Fibroblast of skin of left biceps (primary cell): ENCODE measurements around the gene NUDT13.
A peak's percentile ranks its signal among the peaks of the same experiment; 100 is the strongest.

Experiments
- DNase-seq, 2 experiments: peaks; one replicate each; pipeline ENCODE4 v3.0.0-alpha.2; 2013; ENCODE audit warnings: low read depth in 2 of 2

Gene NUDT13

DNA sequence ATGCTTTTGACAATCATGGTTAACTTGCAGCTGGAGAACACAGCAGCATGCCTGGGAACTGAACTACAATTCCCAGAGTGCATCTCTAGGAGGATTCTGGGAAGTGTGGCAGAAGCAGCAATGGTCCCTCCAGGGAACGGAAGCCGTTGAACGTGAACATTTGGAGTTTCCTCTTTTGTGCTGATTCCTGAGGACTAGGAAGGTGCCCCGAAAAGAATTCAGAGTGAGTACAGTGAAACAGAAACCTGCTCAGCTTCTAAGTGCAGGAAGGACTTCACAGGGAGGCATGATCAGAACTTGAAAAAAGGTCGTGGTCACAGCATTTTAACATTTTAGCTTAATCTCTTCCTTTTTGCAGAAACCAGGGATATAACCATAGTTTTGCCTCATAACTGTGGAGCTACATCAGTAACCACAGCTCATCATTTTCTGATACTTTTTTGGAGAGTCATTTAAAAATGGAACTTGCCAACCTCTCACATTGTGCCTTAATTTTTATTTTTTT lies at the start of gene NUDT13:
TSS of gene NUDT13 (plus strand) at position 111 of the 505 bp plus-strand sequence. CDS start 3,911 bp downstream, outside the sequence.
- DNase-seq, result peak; percentile 43 to 51

DNA sequence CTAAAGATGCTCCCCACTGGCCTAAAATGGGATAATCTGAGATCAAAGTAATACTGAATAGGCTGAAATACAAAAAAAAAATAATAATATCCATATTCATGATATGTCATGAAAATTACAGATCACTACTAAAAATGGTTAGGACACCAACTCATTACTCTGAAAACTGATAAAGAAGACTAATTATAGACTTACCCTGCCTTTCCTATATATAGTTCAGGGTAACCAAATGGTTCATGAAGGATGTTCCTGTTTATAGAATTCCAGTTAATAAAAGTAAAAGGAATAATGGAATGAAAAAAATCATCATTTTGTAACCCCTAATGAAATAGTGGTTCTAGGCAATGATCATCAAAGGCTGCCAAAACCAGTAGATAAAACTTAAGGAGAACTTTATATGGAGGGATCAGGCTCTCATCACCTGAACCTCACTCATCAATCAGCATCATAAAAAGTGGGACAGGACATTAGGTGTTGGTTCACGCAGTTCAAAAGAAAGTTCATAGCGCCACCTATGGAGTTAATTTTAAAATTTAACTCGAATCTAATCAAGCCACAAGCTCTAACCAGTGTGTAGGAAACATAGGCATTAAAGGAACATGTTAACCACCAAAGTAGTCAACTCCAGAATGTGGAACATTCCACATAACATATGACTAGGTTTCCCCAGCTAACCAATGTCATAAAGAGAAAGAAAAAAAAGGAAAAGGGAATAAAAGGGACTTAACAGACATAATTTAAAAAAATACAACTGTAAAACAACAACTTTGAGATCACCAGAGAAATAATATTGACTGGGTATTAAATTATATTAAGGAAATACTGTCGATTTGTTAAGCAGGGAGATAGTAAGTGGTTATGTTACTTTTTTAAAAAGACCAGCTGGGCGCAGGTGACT lies 49.3 kb upstream of the NUDT13 start:
- no peak for DNase-seq

DNA sequence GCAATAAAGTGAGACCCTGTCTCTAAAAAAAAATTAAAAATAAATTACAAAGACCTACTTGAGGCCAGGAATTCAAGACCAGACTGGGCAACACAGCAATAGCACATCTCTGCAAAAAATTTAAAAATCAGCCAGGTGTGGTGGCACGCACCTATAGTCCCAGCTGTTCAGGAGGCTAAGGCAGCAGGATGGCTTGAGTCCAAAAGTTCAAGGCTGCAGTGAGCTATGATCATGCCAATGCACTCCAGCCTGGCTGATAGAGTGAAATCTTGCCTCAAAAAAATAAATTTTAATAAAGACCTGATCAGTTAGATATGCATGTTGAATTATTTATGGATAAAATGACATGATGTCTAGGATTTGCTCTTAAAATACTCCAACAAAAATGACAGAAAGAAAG lies 48.5 kb upstream of the NUDT13 start:
- DNase-seq, result no peak

DNA sequence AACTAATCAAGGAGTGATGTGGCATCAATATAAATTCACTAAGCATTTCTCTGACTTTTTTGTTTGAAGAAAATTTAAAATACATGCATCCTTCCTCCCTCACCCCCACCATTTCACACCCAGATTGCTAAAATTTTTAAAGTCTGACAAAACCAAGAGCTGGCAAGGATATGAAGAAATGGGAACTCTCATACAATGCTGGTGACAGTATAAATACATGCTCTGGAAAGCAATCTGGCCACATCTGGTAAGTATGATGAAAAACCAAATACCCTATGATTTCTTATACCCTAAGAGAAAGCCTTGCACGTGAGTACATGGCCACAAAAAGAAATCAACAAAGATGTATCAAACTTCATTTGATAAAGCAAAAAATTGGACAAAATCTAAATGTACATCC lies 44.8 kb upstream of the NUDT13 start:
- DNase-seq, result no peak

DNA sequence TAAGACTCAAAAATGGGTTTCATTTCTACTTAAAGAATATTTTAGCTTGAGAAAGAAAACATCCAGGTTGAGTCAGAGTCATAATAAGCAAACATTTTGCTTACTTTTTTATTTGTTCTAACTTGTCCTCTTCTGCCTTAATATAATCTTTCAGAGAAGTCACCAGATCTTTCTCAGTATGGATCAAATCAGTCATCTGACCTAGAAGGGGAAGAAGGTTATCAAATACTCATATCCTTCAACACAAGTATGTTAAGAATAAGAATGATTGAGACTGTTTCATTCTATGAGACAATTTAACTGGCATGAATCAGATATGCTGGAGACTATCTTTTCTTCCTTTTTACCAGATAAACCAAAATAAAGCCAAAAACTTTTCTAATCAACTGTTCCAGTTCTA lies 36.6 kb upstream of the NUDT13 start:
- DNase-seq, result no peak

DNA sequence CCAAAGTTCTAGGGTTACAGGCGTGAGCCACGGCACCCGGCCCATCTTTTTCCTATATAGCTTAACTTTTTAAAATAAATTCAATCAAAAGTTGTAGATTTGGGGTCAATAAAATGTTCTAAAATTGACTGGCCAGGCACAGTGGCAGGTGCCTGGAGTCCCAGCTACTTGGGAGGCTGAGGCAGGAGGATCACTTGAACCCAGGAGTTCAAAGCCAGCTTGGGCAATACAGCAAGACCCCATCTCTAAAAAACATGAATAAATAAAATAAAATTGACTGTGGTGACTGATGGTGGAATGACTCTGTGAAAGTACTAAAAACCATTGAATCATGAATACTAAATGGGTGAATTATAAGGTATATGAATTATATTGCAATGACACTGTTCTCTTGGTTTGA lies 34.4 kb upstream of the NUDT13 start:
- DNase-seq, result no peak

DNA sequence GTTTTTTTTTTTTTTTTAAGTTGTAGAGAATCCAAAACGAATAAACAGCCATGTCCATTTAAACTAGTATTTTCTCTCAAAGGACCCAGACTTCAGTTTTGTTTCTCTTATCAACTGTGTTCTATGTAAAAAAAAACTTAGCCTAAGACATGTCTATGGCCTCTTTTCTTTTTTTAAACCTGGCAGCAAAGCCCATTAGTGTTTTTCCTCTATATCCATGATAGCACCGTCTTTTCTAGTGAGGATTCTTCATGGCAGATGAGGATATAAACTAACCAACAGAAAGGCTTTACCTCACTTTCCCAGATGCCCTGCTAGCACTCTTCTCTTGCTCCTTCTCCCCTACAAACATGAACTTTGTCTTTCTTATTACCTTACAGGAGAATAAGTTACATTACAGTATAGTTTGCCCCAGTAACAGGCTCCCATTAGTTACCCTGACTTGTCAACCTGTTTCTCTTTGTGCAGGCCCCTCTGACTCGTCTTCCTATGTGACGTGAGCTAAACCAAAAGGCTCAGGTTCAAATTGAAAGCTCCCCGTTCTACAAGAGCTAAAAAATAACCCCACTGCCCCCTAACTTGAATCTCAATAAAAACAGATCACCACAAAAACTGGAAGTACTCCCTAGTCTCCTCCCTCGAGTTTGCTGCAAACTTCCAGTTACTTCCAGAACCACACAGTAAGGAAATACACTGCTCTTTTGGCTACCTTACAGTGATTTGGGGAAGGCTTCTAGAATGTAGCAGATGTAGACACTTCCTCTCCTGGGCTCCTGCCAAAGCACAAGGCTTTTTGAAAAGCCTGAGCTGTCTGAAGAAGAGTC lies 33.7 kb upstream of the NUDT13 start:
- DNase-seq, result peak; percentile 57 to 65

DNA sequence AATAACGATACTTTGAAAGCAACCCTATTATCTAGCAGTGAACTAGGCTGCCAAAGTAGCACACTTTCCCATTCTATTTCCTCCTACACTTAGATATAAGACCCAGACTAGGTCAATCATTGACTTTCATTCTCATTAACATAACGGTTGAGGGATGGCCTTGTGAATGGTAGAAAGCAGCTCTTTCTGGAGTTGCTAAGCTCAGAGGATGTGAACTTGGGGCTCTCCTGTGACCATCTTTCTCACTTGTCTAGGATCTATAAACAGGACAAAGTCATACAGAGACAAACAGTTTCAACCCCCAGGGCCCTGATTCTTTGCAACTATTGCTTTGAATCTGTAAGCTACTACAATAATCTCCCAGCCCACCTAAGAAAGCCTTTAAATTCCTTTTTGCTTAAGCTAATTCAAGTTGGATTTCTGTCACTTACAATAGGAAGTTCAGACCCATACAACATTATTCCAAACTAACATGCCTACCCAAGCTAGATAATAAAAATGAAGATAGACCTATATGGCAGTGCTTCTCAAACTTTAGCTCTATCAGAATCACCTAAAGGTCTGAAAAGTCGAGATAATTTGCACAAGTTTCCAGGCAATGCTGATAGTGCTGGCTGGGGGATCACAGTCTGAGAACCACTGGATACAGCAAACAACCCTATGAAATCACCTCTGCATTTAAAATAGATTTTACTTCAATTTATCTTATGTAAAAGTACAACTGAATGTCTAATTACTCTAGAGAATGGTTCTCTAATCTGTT lies 30.3 kb upstream of the NUDT13 start:
- DNase-seq, result no peak

DNA sequence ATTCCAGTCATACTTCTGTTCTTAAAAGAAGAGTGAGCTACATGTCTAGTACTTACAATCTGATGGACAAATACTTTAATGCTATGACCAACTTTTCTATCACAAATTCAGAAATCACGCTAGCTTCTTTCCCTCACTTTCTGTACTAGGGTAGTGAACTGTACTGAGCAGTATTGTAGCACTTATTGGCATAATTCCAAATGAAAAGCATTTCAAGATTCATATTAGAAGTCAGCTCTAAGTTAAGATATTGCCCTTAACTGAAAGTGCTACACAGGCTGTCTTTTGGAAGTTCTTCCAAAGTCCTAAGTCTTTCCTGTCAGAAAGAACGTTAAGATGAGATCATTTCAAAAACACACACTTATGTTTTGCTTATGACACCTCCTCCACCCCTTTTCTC lies 27.0 kb upstream of the NUDT13 start:
- no peak for DNase-seq

DNA sequence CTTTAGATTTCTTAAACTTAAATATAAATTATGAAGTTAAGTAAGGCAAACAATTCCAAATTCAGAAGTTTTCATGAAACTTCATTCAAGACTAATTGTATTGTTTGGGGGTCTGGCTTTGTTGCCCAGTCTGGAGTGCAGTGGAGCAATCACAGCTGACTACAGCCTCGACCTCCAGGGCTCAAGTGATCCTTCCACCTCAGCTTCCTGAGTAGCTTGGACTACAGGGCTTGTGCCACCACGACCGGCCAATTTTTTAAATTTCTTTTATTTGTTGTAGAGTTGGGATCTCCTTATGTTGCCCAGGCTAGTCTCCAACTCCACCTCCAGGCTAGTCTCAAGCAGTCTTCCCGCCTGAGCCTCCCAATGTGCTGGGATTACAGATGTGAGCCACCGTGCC lies 26.0 kb upstream of the NUDT13 start:
- no peak for DNase-seq

DNA sequence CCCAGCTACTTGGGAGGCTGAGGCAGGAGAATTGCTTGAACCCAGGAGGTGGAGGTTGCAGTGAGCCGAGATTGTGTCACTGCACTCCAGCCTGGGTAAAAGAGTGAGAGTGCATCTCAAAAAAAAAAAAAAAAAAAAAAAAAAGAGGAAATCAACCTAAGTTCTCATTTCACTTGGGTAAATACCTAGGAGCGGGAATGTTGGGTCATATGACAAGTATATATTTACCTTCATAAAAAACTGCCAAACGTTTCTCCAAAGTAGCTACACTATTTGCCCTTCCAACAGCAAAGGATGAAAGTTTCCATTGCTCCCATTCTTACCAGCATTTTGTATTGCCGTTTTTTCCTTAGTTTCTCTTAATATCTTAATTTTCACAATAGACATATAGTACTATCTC lies 23.4 kb upstream of the NUDT13 start:
- no peak for DNase-seq

DNA sequence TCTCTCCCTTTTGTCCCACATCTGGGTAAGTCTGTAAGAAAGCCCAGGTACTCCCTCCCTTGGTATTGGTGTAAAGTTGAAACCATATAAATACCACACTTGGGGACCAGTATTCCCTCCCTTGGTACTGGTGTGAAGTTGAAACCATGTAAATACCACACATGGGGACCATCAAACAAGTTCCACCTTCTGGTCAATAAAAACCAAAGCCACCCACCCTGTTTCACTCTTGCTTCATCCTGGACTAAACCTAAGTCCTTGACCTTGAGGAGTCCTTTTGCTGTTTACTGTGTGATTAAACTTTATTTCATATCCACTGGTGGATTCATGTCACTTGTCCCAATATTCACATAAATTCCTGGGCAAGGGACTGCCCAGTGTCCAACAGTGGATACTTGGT lies 22.0 kb upstream of the NUDT13 start:
- DNase-seq, result no peak

DNA sequence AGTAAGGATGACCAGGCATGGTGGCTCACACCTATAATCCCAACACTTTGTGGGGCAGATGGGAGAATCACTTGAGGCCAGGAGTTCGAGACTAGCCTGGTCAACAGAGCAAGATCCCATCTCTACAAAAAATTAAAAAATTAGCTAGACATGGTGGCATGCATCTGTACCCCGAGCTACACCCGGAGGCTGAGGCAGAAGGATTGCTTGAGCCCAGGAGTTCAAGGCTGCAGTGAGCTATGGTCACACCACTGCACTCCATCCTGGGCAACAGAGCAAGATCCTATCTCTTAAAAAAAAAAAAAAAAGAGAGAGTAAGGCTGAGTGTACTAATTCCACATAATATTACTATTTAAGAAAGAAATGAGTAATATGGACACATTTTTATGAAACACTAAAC lies 17.4 kb upstream of the NUDT13 start:
- DNase-seq, result no peak

DNA sequence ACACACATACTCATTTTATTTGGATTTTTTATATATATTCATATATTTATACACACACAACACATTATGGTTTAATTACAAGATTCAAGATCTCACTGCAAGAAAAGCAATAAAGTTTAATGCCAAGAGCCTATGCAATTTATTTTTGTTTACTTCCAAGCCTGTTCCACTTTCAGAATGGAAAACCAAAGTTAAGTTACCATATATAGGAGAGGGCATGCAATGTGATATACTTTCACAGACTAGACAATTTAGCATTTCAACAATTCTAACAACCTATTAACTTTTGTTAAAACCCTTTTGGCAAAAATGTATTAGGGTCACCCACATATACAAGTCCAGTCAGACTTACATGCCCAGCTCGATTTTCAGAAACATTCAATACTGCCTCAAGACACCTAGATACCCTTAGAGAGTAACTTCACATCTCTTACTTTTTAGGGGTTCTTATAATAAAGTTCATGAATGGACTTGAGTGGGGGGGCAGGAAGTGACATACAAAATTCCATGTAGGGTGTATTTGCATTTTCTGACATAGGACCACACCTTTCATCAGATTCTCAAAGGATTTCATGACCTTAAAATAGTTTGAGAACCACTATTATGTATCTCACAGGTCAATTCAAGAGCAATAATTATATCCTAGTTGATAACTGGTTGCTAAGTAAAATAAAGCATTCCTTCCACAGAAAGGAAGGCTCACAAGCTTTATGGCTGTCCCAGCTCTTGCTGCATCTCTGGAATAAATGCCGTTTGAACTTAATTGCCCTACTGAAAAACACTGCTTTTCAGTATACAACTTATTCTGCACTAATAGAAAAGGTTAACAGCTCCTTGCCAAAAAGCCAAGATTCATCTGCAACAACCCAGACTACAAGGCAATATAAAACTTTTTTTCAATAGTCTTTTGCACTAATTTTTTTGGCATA lies 16.1 kb upstream of the NUDT13 start:
- no peak for DNase-seq

DNA sequence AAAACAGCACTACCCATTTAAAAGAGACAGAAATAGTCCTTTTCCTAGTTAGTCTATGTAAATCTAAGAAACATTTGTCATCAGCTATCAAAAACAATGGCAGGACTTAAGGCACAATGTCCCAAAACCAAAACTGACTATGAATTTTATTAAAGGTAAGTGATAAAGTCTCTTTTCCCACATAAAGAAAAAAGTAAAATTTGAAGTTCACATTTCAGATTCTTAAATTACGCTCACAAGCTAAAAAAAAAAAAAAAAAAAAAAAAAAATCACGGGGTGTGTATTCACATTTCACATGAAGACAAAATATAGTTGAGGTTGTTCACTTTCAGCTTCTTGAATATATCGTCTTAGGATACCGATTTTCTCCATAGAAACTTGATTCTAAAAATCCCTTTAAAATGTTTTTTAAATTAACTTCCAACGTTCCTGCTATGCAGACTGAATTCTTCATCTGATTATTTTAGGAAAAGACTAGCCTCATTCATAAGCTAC lies 15.2 kb upstream of the NUDT13 start:
- no peak for DNase-seq

DNA sequence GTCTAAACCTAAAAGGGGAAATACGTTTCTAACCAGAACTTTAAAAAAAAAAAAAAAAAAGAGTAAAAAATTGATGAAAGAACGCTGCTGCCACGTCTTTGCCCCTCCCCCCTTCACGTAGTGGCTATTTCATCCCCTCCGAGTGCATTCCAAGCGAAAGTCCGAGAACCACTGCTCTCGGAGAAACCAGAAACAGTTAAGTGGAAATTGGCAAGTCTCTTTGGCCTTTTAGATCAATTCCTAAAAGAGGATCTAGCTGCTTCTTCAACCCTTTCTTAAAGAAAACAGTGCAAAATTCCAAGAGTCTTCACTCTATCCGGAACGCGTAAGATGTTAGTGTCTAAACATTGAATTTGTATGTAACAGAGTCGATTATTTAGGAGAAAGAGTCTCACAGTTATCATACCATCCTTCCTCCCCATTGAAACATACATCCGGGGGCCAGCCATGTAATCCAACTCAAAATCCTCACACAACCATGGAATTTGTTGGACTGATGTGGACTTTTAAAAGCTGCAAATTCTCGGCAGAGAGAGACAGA lies 14.7 kb upstream of the NUDT13 start:
- DNase-seq, result peak; percentile 59 to 67

DNA sequence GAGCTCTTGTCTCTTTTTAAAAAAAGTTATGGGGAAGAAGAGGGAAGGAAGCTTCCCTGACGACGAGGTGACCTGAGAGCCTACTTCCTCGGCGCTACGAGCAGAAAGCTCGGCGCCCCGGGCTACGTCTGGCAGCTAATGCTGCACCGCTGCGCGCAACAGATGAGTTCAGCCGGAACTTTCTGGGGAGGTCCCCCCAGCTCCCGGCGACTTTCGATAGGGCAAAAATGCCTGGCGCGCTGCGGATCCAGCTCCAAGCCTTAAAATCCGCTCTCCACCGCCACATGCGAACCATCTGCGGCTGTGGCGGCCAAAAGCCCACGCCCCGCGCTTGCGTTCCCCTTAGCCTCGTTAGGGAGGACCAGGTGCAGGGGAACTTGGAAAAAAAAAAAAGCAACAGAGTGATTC lies 14.2 kb upstream of the NUDT13 start:
- DNase-seq, result peak in 1 of 2 experiments; percentile 21

DNA sequence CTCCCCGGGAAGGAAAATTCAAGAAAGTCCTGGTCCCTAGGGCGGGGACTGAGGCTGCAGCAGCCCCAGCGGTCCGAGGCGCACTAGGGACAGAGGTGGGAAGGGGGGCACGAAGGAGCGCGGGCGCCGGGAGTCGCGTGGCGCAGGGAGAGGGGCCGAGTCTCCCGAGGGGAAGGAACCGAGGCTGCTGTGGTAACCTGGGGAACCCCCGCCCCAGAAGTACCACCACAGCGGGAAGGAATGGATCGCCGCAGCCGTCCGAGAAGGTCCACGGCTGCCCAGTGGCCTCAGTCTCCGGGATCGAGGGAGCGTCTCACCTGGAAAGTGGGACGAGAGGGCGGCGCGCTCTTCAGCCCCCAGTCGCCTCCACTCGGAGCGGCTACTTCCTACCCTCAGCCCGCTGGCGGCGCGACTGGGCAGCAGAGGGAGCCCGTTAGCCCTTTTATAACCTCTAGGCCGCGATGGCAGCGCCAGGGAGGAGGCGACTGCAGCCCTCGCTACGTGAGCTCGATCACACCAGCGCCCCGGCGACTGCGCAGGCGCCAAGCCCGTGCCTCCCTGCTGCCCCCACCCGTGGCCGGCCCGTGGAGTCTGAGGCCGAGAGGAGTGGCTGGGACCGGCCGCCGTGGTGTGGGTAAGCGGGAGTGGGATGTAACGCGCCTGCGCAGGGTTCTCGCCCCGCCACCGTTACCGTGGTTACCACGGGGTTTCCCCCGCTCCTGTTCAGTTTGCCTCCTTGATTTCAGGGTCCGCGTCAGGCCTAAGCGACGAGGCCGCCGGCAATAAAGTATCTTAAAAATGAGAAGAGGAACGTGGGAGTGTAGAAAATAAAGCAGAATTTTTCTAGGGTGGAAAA lies 13.6 kb upstream of the NUDT13 start, which contains the start of gene P4HA1:
TSS of gene P4HA1 (minus strand) at position 418 of the 856 bp plus-strand sequence. CDS start 21,983 bp downstream, outside the sequence.
- DNase-seq, result peak; percentile 95 to 96

DNA sequence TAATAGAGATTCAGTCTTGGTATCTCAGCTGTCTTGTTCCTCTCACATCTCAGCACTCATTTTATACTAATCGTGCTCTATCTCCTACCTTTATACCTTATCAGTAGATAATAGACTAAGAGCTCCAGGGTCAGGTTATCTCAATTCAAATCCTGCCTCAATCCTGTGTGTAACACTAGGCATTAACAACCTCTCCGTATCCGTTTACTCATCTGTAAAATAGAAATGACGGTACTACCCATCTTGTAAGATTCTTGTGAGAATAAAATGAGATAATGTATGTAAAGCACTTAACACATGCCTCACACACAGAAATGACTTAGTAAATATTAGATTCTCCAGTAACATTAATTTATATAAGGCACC lies 13.0 kb upstream of the NUDT13 start:
- DNase-seq, result no peak
